ENCODE results near the gene DDX56. TPM values are rescaled to one million over a fixed set of nuclear protein-coding genes. Genes with fewer than 3 reads are reported as not detected.
A peak's percentile ranks its signal among the peaks of the same experiment; 100 is the strongest.
"Not testable (repeated sequence)": the region's sequence is repeated elsewhere in the genome, so short reads cannot be mapped to it uniquely, and the experiment has no call there.

The DDX56 gene
- total RNA-seq, 2 donors from 2014 or later = 59.9 to 72.3 TPM

- H3K9me3 Mint-ChIP-seq = no peaks in the 10 kb centered on the region
- H3K4me3 Mint-ChIP-seq = peak overlapping the region; percentile 39 to 55
- no peak overlapping the region for H3K27ac Mint-ChIP-seq
- peaks cover 0 to 1% of the 10 kb centered on the region in 2 donors for H3K36me3 Mint-ChIP-seq (ENCODE audit: insufficient read depth in 2 of 2)
- H3K4me1 Mint-ChIP-seq (ENCODE audit: low read depth) = peaks cover 64% of the 10 kb centered on the region
- H3K27me3 Mint-ChIP-seq (ENCODE audit: low read depth) = no peaks in the 10 kb centered on the region
- DNase-seq (no peak), ATAC-seq (replicated peaks in 1 of 2) (no peak)
Observed at GRCh38 chr7:44608916-44609648, 35.4 kb upstream of the DDX56 start.

GRCh38 chr7:44607141-44608068 is 33.7 kb upstream of the DDX56 start:
- no peaks in the 10 kb centered on the region for H3K9me3 Mint-ChIP-seq
- peaks cover 53% of the 10 kb centered on the region for H3K4me1 Mint-ChIP-seq (ENCODE audit: low read depth)
- H3K36me3 Mint-ChIP-seq (ENCODE audit: insufficient read depth in 2 of 2) = no peaks in the 10 kb centered on the region
- no peaks in the 10 kb centered on the region for H3K27me3 Mint-ChIP-seq (ENCODE audit: low read depth)
- ATAC-seq (replicated peaks in 1 of 2) (no peak), DNase-seq (no peak)
- peak overlapping the region; percentile 93 to 98 for H3K4me3 Mint-ChIP-seq
- peak overlapping the region; percentile 62 for H3K27ac Mint-ChIP-seq

GRCh38 chr7:44606341-44607140 is 32.8 kb upstream of the DDX56 start, which contains the start of gene OGDH:
TSS of gene OGDH (plus strand) at chr7:44606627. CDS start at chr7:44624344, 17,717 bp downstream.
- Mint-ChIP-seq H3K9me3 (no peaks in the 10 kb centered on the region), H3K27me3 (ENCODE audit: low read depth) (no peaks in the 10 kb centered on the region), H3K36me3 (ENCODE audit: insufficient read depth in 2 of 2) (no peaks in the 10 kb centered on the region), H3K4me1 (ENCODE audit: low read depth) (peaks cover 44% of the 10 kb centered on the region), H3K4me3 (peak within 1 kb of the TSS; percentile 93 to 98), H3K27ac (peak within 1 kb of the TSS; percentile 98)
- peak; percentile 96 to 97 for ATAC-seq (replicated peaks in 1 of 2)
- DNase-seq = peak; percentile 99 to 100

GRCh38 chr7:44604941-44605340 is 31.2 kb upstream of the DDX56 start:
- ATAC-seq (replicated peaks in 1 of 2) (no peak), DNase-seq (no peak)
- H3K27me3 Mint-ChIP-seq (ENCODE audit: low read depth) = no peaks in the 10 kb centered on the region
- H3K36me3 Mint-ChIP-seq (ENCODE audit: insufficient read depth in 2 of 2) = no peaks in the 10 kb centered on the region
- H3K27ac Mint-ChIP-seq = no peak overlapping the region
- peaks cover 36% of the 10 kb centered on the region for H3K4me1 Mint-ChIP-seq (ENCODE audit: low read depth)
- H3K9me3 Mint-ChIP-seq = no peaks in the 10 kb centered on the region
- peak overlapping the region in 1 of 2 donors; percentile 64 for H3K4me3 Mint-ChIP-seq

- Mint-ChIP-seq H3K36me3 (ENCODE audit: insufficient read depth in 2 of 2) (no peaks in the 10 kb centered on the region), H3K4me3 (no peak overlapping the region)
- DNase-seq = no peak
Observed at GRCh38 chr7:44603193-44603592, 29.5 kb upstream of the DDX56 start.

GRCh38 chr7:44602576-44602910 is 28.8 kb upstream of the DDX56 start:
- no peaks in the 10 kb centered on the region for H3K36me3 Mint-ChIP-seq (ENCODE audit: insufficient read depth in 2 of 2)
- ATAC-seq (replicated peaks in 1 of 2) (no peak), DNase-seq (no peak)
- H3K4me3 Mint-ChIP-seq = no peak overlapping the region
- peaks cover 16% of the 10 kb centered on the region for H3K4me1 Mint-ChIP-seq (ENCODE audit: low read depth)
- no peaks in the 10 kb centered on the region for H3K27me3 Mint-ChIP-seq (ENCODE audit: low read depth)
- H3K9me3 Mint-ChIP-seq = no peaks in the 10 kb centered on the region
- H3K27ac Mint-ChIP-seq = no peak overlapping the region

More at GRCh38 chr7:44603193-44603592, 29.5 kb upstream of the DDX56 start:
- no peak for ATAC-seq (replicated peaks in 1 of 2)
- Mint-ChIP-seq H3K27ac (no peak overlapping the region), H3K4me1 (ENCODE audit: low read depth) (peaks cover 22% of the 10 kb centered on the region), H3K9me3 (no peaks in the 10 kb centered on the region), H3K27me3 (ENCODE audit: low read depth) (no peaks in the 10 kb centered on the region)

- H3K9me3 Mint-ChIP-seq = no peaks in the 10 kb centered on the region
- no peak for ATAC-seq (replicated peaks in 1 of 2)
- no peaks in the 10 kb centered on the region for H3K4me1 Mint-ChIP-seq (ENCODE audit: low read depth)
- no peak overlapping the region for H3K27ac Mint-ChIP-seq
- no peaks in the 10 kb centered on the region for H3K27me3 Mint-ChIP-seq (ENCODE audit: low read depth)
- no peak for DNase-seq
- H3K4me3 Mint-ChIP-seq = no peak overlapping the region
- H3K36me3 Mint-ChIP-seq (ENCODE audit: insufficient read depth in 2 of 2) = no peaks in the 10 kb centered on the region
Observed at GRCh38 chr7:44599222-44599621, 25.5 kb upstream of the DDX56 start.

GRCh38 chr7:44597181-44597580 is 23.5 kb upstream of the DDX56 start:
- H3K4me3 Mint-ChIP-seq; H3K27me3 Mint-ChIP-seq (ENCODE audit: low read depth); H3K27ac Mint-ChIP-seq; H3K36me3 Mint-ChIP-seq (ENCODE audit: insufficient read depth in 2 of 2); H3K4me1 Mint-ChIP-seq (ENCODE audit: low read depth); DNase-seq; ATAC-seq (replicated peaks in 1 of 2); H3K9me3 Mint-ChIP-seq: not testable (repeated sequence)

GRCh38 chr7:44595934-44596635 is 22.4 kb upstream of the DDX56 start:
- H3K9me3 Mint-ChIP-seq = no peaks in the 10 kb centered on the region
- no peaks in the 10 kb centered on the region for H3K27me3 Mint-ChIP-seq (ENCODE audit: low read depth)
- H3K4me3 Mint-ChIP-seq = no peak overlapping the region
- no peaks in the 10 kb centered on the region for H3K4me1 Mint-ChIP-seq (ENCODE audit: low read depth)
- ATAC-seq (replicated peaks in 1 of 2) = no peak
- H3K27ac Mint-ChIP-seq = no peak overlapping the region
- DNase-seq = no peak
- no peaks in the 10 kb centered on the region for H3K36me3 Mint-ChIP-seq (ENCODE audit: insufficient read depth in 2 of 2)

- H3K4me1 Mint-ChIP-seq (ENCODE audit: low read depth) = peaks cover 5% of the 10 kb centered on the region
- ATAC-seq (replicated peaks in 1 of 2) (no peak), DNase-seq (no peak)
- H3K9me3 Mint-ChIP-seq = no peaks in the 10 kb centered on the region
- H3K36me3 Mint-ChIP-seq (ENCODE audit: insufficient read depth in 2 of 2) = no peaks in the 10 kb centered on the region
- H3K4me3 Mint-ChIP-seq = no peak overlapping the region
- no peaks in the 10 kb centered on the region for H3K27me3 Mint-ChIP-seq (ENCODE audit: low read depth)
- no peak overlapping the region for H3K27ac Mint-ChIP-seq
Observed at GRCh38 chr7:44590910-44591309, 17.2 kb upstream of the DDX56 start.

GRCh38 chr7:44587843-44588711 is 14.4 kb upstream of the DDX56 start:
- Mint-ChIP-seq H3K27ac (no peak overlapping the region), H3K36me3 (ENCODE audit: insufficient read depth in 2 of 2) (no peaks in the 10 kb centered on the region), H3K4me3 (no peak overlapping the region), H3K9me3 (no peaks in the 10 kb centered on the region), H3K27me3 (ENCODE audit: low read depth) (no peaks in the 10 kb centered on the region), H3K4me1 (ENCODE audit: low read depth) (peaks cover 5% of the 10 kb centered on the region)
- ATAC-seq (replicated peaks in 1 of 2) = peak; percentile 75
- DNase-seq = peak; percentile 59 to 62
